ENCODE measurements around the gene CNTN3.

DNA sequence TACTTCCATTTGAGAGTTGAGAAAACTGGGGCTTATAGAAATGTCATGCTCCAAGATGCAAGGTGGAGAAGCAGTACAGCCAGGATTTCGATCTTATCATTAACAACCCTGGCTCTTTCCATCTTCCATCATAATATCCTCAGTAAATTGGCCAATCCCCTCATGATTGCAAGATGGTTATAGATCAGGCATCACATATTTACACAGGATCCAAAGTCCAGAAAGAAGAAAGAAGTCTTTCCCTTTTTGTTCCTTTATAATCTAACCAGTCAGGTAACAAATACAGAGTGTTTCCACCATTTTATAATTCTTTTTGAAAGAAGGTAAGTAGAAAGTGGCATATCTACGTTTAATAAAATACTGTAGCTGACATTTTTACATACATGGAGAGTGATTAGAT lies 29.7 kb downstream of the CNTN3 start:
- TF ChIP-seq, protein P1, sequence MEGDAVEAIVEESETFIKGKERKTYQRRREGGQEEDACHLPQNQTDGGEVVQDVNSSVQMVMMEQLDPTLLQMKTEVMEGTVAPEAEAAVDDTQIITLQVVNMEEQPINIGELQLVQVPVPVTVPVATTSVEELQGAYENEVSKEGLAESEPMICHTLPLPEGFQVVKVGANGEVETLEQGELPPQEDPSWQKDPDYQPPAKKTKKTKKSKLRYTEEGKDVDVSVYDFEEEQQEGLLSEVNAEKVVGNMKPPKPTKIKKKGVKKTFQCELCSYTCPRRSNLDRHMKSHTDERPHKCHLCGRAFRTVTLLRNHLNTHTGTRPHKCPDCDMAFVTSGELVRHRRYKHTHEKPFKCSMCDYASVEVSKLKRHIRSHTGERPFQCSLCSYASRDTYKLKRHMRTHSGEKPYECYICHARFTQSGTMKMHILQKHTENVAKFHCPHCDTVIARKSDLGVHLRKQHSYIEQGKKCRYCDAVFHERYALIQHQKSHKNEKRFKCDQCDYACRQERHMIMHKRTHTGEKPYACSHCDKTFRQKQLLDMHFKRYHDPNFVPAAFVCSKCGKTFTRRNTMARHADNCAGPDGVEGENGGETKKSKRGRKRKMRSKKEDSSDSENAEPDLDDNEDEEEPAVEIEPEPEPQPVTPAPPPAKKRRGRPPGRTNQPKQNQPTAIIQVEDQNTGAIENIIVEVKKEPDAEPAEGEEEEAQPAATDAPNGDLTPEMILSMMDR (IDR thresholded peaks at IDR 0.05; ENCODE audit: low read length): no peak
- no peak for TF ChIP-seq EZH2 (optimal IDR thresholded peaks at IDR 0.05; ENCODE audit: low read depth, low read length)

All from MM.1S (cell line).